ENCODE data around the gene MOB1A. TPM values are rescaled to one million over a fixed set of nuclear protein-coding genes. Genes with fewer than 3 reads are reported as not detected.

MOB1A gene
- total RNA-seq, 2 experiments from 2014 or later = 150 to 156 TPM

- Mint-ChIP-seq H3K36me3 (ENCODE audit: low read depth) (no peaks in the 10 kb centered on the region), H3K4me1 (ENCODE audit: low read depth) (peaks cover 2% of the 10 kb centered on the region), H3K9me3 (no peaks in the 10 kb centered on the region), H3K27me3 (peaks cover 4% of the 10 kb centered on the region), H3K4me3 (no peak overlapping the region), H3K27ac (no peak overlapping the region)
- CTCF ChIA-PET = interaction anchor here (1.5 to 2.1 kb wide), 2 partner anchors 11 to 202 kb away, joined by 6 to 7 read pairs; no protein-coding TSS in a partner anchor
- intact Hi-C loops (cut with micrococcal nuclease) = no loop called here
- ATAC-seq (no peak), DNase-seq (no peak)
- POLR2A ChIA-PET = no interaction called here
- no peak for TF ChIP-seq CTCF (IDR thresholded peaks at IDR 0.05)
These were observed 69.1 kb downstream of the MOB1A start for GRCh38 chr2:74109551-74109950.

GRCh38 chr2:74107071-74107470 lies 71.6 kb downstream of the MOB1A start:
- Mint-ChIP-seq H3K27ac (no peak overlapping the region), H3K9me3 (no peaks in the 10 kb centered on the region), H3K27me3 (no peaks in the 10 kb centered on the region), H3K4me3 (no peak overlapping the region), H3K4me1 (ENCODE audit: low read depth) (peaks cover 2% of the 10 kb centered on the region), H3K36me3 (ENCODE audit: low read depth) (no peaks in the 10 kb centered on the region)
- no peak for ATAC-seq
- CTCF ChIA-PET = interaction anchor here (1.0 kb wide), 2 partner anchors 143 to 282 kb away, joined by 3 to 6 read pairs; no protein-coding TSS in a partner anchor
- no peak for DNase-seq
- intact Hi-C loops (cut with micrococcal nuclease) = no loop called here
- POLR2A ChIA-PET = interaction anchor here (0.7 kb wide), 1 partner anchor 9 kb away, joined by 3 read pairs; no protein-coding TSS in a partner anchor
- no peak for TF ChIP-seq CTCF (IDR thresholded peaks at IDR 0.05)

- DNase-seq = no peak
- H3K4me1 Mint-ChIP-seq (ENCODE audit: low read depth) = peaks cover 2% of the 10 kb centered on the region
- H3K36me3 Mint-ChIP-seq (ENCODE audit: low read depth) = peaks cover 7% of the 10 kb centered on the region
- H3K4me3 Mint-ChIP-seq = no peak overlapping the region
- H3K27ac Mint-ChIP-seq = no peak overlapping the region
- no peaks in the 10 kb centered on the region for H3K9me3 Mint-ChIP-seq
- intact Hi-C loops (cut with micrococcal nuclease) = no loop called here
- ChIA-PET CTCF (interaction anchor here (1.8 kb wide), 1 partner anchor 282 kb away, joined by 6 read pairs; no protein-coding TSS in a partner anchor), POLR2A (no interaction called here)
- ATAC-seq = no peak
- no peaks in the 10 kb centered on the region for H3K27me3 Mint-ChIP-seq
- TF ChIP-seq CTCF (IDR thresholded peaks at IDR 0.05) = no peak
These were observed 73.3 kb downstream of the MOB1A start for GRCh38 chr2:74105413-74105812.

- ATAC-seq (no peak), DNase-seq (no peak)
- ChIA-PET POLR2A (no interaction called here), CTCF (interaction anchor here (1.8 kb wide), 1 partner anchor 281 kb away, joined by 6 read pairs; no protein-coding TSS in a partner anchor)
- H3K27me3 Mint-ChIP-seq = no peaks in the 10 kb centered on the region
- peaks cover 2% of the 10 kb centered on the region for H3K4me1 Mint-ChIP-seq (ENCODE audit: low read depth)
- H3K4me3 Mint-ChIP-seq = no peak overlapping the region
- no peaks in the 10 kb centered on the region for H3K9me3 Mint-ChIP-seq
- intact Hi-C loops (cut with micrococcal nuclease) = no loop called here
- no peak for TF ChIP-seq CTCF (IDR thresholded peaks at IDR 0.05)
- no peak overlapping the region for H3K27ac Mint-ChIP-seq
- peaks cover 10% of the 10 kb centered on the region for H3K36me3 Mint-ChIP-seq (ENCODE audit: low read depth)
These were observed 73.8 kb downstream of the MOB1A start for GRCh38 chr2:74104839-74105238.

GRCh38 chr2:74103763-74104162 lies 74.9 kb downstream of the MOB1A start:
- ATAC-seq (no peak), DNase-seq (no peak)
- Mint-ChIP-seq H3K27me3 (no peaks in the 10 kb centered on the region), H3K4me1 (ENCODE audit: low read depth) (no peaks in the 10 kb centered on the region), H3K27ac (no peak overlapping the region), H3K9me3 (no peaks in the 10 kb centered on the region), H3K36me3 (ENCODE audit: low read depth) (peaks cover 14% of the 10 kb centered on the region), H3K4me3 (no peak overlapping the region)
- ChIA-PET CTCF (interaction anchor here (1.3 kb wide), 1 partner anchor 17 kb away, joined by 3 read pairs; no protein-coding TSS in a partner anchor), POLR2A (no interaction called here)
- intact Hi-C loops (cut with micrococcal nuclease) = no loop called here
- TF ChIP-seq CTCF (IDR thresholded peaks at IDR 0.05) = no peak

Other genes with a start within 250 kb of the MOB1A start
- 10 to 100 TPM; 15.5 to 16.4 TPM for gene TET3, start 194.0 kb downstream of the MOB1A start, total RNA-seq
- 100 to 1,000 TPM; 131 to 135 TPM for gene BOLA3, start 31.0 kb downstream of the MOB1A start, total RNA-seq
- gene MTHFD2, start 19.7 kb upstream of the MOB1A start, total RNA-seq = 100 to 1,000 TPM; 348 to 361 TPM
- gene SLC4A5, start 164.5 kb upstream of the MOB1A start, total RNA-seq = 1 to 10 TPM; 1.8 to 2.0 TPM
- 10 to 100 TPM; 67.3 to 81.4 TPM for gene DCTN1, start 201.4 kb upstream of the MOB1A start, total RNA-seq
- 1 to 10 TPM; 2.6 to 3.9 TPM for gene C2orf81, start 242.7 kb upstream of the MOB1A start, total RNA-seq
- 100 to 1,000 TPM; 129 to 132 TPM for gene WDR54, start 242.9 kb upstream of the MOB1A start, total RNA-seq